HG03108 (cell line): Measurements from ENCODE around the gene TFAP2B.

Experiments used
- ATAC-seq: cut with Tn5 transposase; IDR thresholded peaks from one replicate; pipeline ENCODE4 v1.9.1; 2021; ENCODE audit warnings: moderate library complexity; ENCODE audit not compliant: unreplicated experiment

The TFAP2B gene

GRCh38 chr6:50846144-50846851, 27.6 kb downstream of the TFAP2B start:
- no peak for ATAC-seq

GRCh38 chr6:50846852-50847155, 28.1 kb downstream of the TFAP2B start:
- ATAC-seq, result no peak

- ATAC-seq, result no peak
Measured at GRCh38 chr6:50847890-50848594, 29.4 kb downstream of the TFAP2B start.

- ATAC-seq, result no peak
Measured at GRCh38 chr6:50848989-50849795, 30.5 kb downstream of the TFAP2B start.

GRCh38 chr6:50849796-50850180, 31.1 kb downstream of the TFAP2B start:
- no peak for ATAC-seq

GRCh38 chr6:50850223-50851048, 31.8 kb downstream of the TFAP2B start:
- ATAC-seq, result no peak

GRCh38 chr6:50851049-50851845, 32.6 kb downstream of the TFAP2B start:
- ATAC-seq, result no peak

- ATAC-seq, result no peak
Measured at GRCh38 chr6:50853939-50854338, 35.3 kb downstream of the TFAP2B start.

GRCh38 chr6:50861692-50862091, 43.0 kb downstream of the TFAP2B start:
- no peak for ATAC-seq

GRCh38 chr6:50862176-50862575, 43.5 kb downstream of the TFAP2B start:
- no peak for ATAC-seq

GRCh38 chr6:50864601-50865000, 45.9 kb downstream of the TFAP2B start:
- no peak for ATAC-seq

GRCh38 chr6:50868466-50868865, 49.8 kb downstream of the TFAP2B start:
- no peak for ATAC-seq

- no peak for ATAC-seq
Measured at GRCh38 chr6:50873167-50873566, 54.5 kb downstream of the TFAP2B start.

- ATAC-seq, result no peak
Measured at GRCh38 chr6:50884364-50884763, 65.7 kb downstream of the TFAP2B start.

- no peak for ATAC-seq
Measured at GRCh38 chr6:50887112-50887511, 68.4 kb downstream of the TFAP2B start.

- no peak for ATAC-seq
Measured at GRCh38 chr6:50889497-50889896, 70.8 kb downstream of the TFAP2B start.

GRCh38 chr6:50889935-50890334, 71.3 kb downstream of the TFAP2B start:
- ATAC-seq, result no peak

- no peak for ATAC-seq
Measured at GRCh38 chr6:50890579-50890978, 71.9 kb downstream of the TFAP2B start.

- ATAC-seq, result no peak
Measured at GRCh38 chr6:50891290-50891689, 72.6 kb downstream of the TFAP2B start.
